Epithelial cell of proximal tubule (primary cell): Measurements from ENCODE around the gene IRF2. TPM values are rescaled to one million over a fixed set of nuclear protein-coding genes. Genes with fewer than 3 reads are reported as not detected.

Experiments
- DNase-seq: peaks from one replicate; pipeline ENCODE4 v3.0.0-alpha.2; 2011; ENCODE audit warnings: low read depth
- H3K4me3 ChIP-seq: 2 replicates; pipeline ENCODE4 v1.5.1; 2011; ENCODE audit warnings: low read depth, mild to moderate bottlenecking, low read length
- total RNA-seq: library from RNA; depleted of rRNA; stranded (reverse); fragments of >200 nt; gene quantifications from 2 replicates; pipeline ENCODE4 v1.2.3, GENCODE V29; 2015
- TF ChIP-seq, protein P1 (sequence below): conservative IDR thresholded peaks from 2 replicates; pipeline ENCODE4 v1.5.1; 2012; ENCODE audit warnings: low read depth, mild to moderate bottlenecking, low read length

IRF2 gene
- total RNA-seq, 1 donor from 2014 or later: 22.5 TPM

DNA sequence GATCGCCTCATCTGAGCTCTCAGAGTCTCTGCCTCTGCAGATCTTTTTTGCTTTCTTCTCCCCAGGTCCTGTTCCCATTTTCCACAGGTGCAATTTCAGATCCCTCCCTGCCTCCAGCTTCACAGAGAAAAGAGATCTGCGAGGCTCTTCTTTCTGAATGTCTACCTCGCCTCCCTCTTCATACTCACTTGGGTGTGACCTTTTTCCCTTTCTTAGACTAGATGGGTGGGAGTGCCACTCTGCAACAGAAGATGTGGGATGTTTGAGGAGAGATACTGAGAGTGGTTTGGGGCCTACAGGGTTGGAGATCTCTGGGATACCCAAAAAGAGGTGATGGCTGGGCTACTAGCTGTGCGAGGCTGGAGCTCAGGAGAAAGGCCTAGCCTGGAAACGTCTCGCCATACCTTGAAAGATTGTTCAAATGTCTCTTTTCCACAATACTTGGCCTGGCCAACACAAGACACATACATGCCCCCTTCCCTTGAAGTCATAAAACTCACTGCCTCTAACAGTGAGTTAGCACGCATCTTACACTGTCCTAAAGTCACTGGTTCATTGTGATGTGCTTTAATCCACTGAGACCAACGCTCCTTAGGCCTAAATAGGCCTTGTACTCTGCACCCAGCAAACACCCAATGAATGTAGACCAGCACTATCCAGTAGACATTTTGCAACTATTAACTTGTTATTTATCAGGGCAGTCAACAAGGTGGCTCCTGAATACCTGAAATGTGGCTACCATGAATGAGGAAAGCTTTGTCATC lies 33.6 kb downstream of the IRF2 start:
- TF ChIP-seq, protein P1, sequence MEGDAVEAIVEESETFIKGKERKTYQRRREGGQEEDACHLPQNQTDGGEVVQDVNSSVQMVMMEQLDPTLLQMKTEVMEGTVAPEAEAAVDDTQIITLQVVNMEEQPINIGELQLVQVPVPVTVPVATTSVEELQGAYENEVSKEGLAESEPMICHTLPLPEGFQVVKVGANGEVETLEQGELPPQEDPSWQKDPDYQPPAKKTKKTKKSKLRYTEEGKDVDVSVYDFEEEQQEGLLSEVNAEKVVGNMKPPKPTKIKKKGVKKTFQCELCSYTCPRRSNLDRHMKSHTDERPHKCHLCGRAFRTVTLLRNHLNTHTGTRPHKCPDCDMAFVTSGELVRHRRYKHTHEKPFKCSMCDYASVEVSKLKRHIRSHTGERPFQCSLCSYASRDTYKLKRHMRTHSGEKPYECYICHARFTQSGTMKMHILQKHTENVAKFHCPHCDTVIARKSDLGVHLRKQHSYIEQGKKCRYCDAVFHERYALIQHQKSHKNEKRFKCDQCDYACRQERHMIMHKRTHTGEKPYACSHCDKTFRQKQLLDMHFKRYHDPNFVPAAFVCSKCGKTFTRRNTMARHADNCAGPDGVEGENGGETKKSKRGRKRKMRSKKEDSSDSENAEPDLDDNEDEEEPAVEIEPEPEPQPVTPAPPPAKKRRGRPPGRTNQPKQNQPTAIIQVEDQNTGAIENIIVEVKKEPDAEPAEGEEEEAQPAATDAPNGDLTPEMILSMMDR: no peak
- no peak for DNase-seq
- no peak overlapping the region for H3K4me3 ChIP-seq

DNA sequence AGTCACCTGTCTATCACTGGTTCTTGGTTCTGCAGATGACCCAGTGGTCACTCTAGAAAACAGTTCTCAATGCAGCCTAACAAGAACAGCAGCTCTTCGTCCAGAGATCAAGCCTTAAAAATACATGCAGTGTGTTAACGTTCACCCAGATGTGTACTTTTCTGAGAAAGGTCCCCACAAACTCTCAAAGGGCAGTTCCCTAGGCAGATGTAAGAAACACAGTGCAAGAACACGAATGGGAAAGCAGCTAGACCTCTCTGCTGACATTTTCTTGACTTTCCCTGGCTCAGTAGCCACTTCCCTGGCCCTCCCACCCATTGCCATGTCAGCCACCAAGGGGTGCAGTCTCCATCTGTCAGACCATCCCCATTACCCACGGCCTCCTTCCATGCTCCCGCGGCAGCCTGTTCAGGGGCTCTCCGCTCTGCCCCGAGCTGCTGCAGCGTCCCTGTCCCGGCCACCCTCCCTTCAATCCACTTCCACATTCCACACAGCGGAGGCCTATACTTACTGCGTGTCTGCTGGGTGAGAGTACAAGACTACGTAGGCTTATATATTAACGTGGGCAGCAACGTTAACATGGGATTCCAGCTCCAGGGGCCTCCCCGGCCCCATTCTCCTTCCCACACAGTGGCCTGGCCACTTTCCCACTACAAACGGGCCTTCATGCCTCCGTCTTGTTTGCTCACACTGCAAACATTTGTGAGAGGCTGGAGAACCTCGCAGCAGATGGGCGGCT lies 34.3 kb downstream of the IRF2 start:
- DNase-seq: no peak
- TF ChIP-seq, protein P1: no peak
- H3K4me3 ChIP-seq: no peak overlapping the region

DNA sequence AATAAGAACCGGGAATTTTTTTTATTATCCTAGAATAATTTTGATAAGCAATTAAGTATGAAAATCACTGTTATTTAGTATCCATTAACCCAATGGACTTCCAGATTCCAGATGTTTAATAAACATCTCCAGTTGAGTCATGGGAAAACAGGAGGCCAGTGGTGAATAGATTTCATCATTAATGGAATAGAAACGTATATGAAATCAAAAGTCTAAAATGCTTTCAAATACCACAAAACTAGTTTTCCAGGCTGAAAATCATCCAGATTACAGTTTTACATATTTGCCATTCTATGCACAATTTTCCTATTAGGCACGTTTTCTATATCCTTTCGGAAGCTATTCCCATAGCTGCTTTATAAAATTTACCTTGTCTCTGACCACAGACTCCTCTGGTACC lies 35.0 kb downstream of the IRF2 start:
- no peak overlapping the region for H3K4me3 ChIP-seq
- DNase-seq: no peak
- TF ChIP-seq, protein P1: no peak

DNA sequence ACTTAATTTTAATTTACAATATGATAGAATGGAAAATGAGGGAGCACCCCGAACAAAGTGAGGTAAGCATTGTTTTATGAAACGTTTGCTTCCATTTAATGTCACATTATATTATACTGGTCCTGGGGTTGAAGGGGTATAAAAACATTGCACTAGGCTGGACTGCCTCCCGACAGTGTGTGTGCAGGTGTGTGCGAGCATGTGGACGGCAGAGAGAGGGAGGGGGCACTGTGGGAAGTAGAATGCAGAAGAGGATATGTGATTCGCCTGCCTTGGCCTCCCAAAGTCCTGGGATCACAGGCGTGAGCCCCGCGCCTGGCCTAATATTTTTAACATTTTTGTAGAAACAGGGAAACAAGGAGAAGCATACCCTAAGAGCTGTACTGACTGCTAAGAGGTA lies 36.0 kb downstream of the IRF2 start:
- no peak overlapping the region for H3K4me3 ChIP-seq
- DNase-seq: no peak
- TF ChIP-seq, protein P1: no peak

DNA sequence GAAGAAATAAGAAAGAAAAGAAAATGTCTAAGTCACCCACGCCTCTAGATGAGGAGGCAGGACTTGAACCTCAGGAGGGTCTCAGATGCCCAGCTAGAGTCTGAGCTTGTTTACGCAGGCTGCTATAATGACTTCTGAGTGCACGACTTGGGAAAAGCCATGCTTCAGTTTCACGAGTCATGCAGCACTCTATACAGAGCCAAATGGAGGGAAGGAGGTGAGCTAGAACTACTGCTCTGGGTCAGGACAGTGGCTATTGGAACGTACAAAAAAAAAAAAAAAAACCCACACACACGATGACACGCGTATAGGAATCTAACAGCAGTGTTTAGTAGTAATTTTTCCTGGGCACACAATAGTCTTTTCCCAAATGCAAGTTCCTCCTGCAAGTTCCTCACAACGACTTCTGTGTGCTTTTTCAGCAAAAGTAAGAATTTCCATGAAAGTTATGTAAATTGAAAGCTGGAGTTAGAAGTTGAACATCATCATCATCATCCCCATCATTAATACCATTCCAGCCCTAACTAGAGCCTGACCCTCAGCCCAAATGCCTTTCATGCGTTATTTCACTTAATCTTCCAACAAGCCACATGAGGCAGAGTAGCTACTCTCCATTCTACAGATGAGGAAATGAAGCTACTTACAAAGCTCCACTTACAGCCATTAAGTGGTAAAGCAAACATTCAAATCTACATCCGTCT lies 36.6 kb downstream of the IRF2 start:
- no peak overlapping the region for H3K4me3 ChIP-seq
- no peak for DNase-seq
- TF ChIP-seq, protein P1: no peak

DNA sequence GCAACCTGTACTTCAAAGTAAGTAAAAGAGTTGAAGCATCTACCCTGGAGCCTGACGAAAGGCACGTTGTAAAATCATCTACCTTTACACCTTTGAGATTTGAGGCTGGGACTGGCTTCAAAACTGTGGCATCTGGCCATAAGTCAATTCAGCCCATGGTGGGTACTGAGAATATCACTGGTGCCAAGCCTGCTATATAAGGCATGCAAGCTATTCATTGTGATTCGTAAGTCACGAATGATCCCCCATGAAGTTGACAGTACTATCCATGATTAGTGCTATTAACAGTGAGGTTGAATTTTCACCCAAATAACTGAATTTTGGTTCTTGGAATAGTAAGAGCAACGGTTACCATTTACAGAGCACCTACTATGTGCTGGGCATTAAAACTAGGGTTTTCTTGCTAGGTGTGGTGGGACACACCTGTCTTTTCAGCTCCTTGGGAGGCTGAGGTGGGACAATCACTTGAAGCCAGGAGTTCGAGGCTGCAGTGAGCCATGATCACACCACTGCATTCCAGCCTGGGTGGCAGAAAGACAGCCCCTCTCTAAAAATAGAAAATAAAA lies 39.8 kb downstream of the IRF2 start:
- TF ChIP-seq, protein P1: no peak
- H3K4me3 ChIP-seq: no peak overlapping the region
- no peak for DNase-seq
